ENCODE measurements around the gene FOXK1.
A peak's percentile ranks its signal among the peaks of the same experiment; 100 is the strongest.

Gene FOXK1

DNA sequence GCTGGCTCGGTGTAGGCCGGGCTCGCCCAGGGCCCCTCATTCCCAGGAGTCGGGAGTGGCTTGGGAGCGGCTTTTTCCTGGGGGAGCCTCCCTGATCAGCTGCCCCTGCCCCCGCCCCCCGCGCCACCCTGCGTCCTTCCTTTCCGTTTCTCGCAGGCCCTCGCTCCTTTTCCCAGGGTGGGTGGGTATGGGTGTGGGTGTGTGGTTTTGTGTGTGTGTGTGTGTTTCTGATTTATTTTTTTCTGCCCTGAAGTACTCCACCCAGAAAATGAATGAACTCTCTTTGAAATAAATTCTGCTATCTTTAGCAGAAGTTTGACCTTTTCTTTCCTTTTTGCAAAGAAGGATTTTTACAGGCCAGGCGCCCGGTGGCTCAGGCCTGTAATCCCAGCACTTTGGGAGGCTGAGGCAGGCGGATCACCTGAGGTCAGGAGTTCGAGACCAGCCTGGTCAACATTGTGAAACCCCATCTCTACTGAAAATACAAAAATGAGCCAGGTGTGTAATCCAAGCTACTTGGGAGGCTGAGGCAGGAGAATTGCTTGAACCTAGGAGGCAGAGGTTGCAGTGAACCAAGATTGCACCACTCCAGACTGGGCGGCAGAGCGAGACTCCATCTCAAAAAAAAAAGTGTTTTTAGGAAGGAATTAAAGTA, 63.3 kb downstream of the FOXK1 start:
- DNase-seq (ENCODE audit: low spot score), result no peak

DNA sequence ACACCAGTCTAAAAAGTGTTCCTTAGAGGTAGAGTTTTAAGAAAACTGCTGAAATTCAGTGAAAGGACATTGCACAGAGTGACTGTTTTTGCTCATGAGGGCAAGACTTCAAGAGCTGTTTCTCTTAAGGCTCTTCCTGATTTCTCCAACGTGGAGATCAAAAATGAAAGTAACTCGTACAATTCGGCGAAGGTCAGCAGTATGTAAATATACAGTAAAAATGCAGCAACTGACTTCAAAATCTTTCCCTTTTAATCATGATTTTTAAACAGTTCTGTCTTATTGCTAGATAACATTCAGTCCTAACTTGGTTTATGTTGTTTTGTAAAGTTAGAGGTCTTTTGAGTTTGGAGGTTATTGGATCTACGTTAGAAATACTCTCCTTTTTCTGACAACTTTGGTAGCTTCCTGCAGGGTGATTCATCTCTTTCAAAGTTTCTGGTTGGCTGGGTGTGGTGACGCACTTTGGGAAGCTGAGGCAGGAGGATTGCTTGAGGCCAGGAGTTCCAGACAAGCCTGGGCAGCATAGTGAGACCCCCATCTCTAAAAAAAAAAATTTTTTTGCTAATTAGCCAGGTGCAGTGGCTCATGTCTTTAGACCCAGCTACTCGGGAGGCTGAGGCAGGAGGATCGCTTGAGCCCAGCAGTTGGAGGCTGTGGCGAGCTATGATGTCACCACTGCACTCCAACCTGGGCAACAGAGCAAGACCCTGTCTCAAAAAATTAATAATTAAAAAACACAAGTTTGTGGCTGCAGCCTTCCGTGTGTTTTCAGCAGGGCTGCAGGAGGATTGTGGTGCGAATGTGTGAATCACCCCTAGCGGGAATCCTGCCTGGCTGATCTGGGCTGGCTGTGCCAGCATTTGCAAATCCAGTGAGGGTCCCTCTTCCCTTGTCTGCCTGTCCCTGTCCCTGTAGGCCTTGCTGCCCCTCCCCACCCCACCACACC, 64.2 kb downstream of the FOXK1 start:
- peak; percentile 65 for DNase-seq (ENCODE audit: low spot score)

DNA sequence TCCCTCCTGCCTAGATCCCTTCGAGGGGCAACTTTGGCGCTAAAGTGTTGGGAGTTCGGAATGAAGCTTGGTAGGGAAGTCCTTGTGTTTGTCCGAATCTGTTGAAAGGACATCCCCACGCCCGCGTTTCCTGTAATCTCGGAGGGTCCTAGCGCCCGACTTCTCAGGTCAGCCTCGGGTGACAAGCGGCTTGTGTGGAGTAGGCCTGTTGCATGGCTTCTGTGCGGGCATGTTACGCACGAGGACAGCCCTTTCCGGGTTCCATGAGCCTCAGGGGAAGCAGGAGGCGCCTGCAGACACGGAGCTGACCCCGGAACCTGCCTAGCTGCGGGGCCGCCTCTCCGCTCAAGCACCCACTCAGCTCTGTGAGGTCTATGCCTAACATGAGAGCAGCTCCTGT, 64.9 kb downstream of the FOXK1 start:
- DNase-seq (ENCODE audit: low spot score), result no peak

DNA sequence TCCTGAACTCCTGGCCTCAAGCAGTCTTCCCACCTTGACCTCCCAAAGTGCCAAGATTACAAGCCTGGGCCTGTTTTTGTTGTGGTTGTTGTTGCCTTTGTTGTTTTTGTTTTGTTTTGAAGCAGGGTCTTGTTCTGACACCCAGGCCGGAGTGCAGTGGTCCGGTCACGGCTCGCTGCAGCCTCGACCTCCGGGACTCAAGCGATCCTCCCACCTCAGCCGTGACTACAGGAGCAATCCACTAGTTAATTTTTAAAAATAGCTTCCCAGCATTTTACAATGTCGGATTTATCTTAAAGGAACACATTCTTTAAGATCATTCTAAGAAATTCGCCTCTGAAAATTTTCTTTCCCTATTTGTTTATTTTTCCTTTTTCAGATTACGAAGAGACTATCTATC, 65.7 kb downstream of the FOXK1 start:
- DNase-seq (ENCODE audit: low spot score), result no peak

DNA sequence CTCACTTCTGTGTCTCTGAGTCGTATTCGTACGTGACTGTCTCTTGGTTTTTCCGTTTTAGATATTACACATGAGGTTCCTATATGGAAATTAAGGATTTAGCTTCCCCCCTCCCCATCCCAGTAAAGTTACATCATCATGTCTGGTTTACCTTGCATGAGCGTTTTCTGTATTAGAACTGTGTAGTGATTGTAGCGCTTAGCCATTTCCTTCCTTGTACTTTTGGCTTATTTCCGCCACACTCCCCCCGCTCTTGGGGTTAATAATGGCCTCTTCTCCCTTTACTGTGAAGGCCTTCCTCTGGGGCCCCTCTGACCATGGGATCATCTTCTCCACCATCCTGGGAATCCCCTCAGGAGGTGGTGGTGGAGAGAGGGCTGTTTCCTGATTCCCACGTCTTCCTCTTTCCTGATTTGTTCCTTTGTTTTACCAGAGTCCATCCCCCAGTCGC, 66.2 kb downstream of the FOXK1 start:
- no peak for DNase-seq (ENCODE audit: low spot score)

DNA sequence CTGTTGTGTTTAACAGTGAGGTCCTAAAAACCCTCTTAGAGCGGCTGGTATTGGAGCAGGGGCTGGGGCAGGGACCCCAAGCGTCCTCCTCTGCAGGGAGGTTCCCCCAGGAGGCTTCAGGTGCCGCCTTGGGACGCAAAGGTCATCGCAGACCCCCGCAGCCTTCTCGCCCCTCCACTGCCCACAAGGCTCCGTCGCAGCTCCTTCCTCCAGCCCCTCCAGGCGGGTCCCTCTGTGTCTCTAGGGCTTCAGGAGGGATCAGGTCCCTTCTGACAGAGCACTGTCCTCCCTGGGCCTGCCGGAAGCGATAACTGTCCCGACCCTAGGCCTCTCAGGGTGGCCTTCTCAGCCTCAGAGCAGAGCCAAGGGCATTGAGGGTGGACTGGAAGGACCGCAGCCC, 67.3 kb downstream of the FOXK1 start:
- DNase-seq (ENCODE audit: low spot score), result no peak

DNA sequence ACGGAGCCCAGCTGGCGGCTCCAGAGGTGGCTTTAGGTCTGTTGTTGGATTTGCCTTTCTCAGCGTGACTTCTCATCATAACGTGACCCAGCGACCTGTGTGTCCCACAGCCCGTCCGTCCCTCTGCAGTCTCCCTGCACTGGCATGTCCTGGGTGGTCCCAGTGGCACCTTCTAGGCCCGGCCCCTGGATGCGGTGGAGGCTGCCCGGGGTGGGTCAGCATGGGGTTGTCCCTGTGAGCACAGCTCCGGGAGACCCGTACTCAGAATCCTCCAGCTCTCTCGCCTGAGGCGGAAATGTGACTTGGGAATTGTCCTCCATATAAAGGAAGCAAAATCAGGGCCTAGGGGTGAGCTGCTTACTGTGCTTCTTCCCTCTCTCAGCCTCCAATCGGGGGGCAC, 67.7 kb downstream of the FOXK1 start:
- no peak for DNase-seq (ENCODE audit: low spot score)

DNA sequence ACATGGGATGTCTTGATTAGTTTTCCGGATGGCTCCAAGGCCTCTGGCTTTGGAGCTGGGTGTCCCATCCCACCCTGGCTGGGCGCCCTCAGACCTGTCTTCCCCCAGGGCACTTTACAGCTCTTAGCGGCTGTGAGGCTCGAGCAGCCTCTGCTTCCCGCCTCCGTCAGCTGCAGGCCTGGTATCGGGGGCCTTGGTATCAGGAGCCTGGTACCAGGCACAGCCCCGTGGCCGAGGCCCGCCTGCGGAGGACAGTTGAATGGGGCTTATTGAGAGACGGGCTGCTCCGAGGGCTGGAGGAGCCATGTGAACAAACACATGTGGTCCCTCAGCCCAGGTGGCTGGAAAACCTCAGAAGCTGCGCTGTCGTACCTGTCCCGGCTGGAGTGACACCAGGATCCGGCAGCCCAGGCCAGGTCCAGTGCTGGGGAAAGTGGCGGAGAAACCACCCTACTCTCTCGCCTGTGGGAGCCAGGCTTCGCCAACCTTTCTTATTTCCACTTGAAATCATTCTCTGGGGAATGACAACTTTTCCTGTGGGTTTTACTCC, 69.4 kb downstream of the FOXK1 start:
- peak; percentile 90 for DNase-seq (ENCODE audit: low spot score)

DNA sequence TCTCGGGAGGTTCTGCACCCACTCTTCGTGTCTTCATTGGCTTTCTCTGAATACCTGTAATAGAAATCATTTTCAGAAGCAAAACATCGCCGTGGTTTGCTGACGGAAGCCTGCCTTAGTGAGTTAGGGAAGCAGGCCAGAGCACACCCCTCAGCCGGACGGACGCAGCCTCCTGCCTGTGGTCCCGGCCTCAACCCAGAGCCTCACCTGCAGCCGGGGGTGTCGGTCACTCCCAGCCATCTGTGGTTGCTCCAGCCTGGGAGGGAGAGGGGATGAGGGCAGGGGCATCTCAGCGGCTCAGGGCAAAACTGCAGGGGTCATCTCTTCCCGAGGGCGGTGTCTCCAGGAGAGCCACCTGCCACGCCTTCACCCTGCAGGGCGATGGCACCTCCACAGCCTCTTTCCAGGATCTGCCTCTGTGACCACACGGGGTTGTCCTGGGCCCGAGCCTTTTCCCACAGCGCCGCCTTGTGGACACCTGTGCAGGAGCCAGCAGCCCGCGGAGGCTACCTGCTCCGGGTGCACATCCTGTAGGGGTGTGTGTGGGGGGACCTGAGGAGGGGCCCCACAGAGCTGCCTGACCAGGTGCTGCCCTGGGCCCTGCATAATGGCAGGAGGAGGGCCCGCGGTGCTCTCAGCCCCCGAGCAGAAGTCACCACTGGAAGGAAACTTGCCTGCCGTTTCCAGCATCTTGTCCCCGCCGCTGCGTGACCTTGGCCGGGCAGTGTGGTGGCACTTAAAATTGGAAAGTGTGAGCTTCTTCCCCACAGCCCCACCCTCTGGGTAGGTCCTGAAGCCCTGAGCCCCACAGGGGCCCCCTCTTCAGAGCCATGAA, 71.7 kb downstream of the FOXK1 start:
- DNase-seq (ENCODE audit: low spot score), result peak; percentile 62

DNA sequence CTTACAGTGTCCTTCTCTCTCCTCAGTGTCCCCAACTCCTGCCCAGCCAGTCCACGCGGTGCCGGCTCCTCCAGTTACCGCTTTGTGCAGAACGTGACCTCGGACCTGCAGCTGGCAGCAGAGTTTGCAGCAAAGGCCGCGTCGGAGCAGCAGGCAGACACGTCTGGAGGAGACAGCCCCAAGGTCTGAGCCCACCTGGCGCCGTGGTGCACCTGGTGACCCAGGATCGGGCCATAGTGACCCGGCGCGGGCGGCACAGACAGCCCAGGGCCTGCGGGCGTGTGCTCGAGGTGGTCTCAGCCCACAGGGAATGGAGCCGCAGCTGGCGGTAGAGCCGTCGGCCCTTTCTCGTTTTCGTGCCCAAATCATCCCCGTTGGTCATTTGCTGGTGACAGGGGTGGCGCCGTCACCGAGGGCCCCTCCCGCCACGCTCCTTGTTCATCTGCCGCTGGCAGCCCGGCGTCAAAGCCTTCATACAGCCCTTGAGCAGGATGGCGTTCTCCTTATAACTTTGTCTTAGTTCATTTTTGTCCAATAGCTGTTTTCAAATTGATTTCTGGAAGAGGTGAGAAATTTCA, 72.4 kb downstream of the FOXK1 start:
- no peak for DNase-seq (ENCODE audit: low spot score)

DNA sequence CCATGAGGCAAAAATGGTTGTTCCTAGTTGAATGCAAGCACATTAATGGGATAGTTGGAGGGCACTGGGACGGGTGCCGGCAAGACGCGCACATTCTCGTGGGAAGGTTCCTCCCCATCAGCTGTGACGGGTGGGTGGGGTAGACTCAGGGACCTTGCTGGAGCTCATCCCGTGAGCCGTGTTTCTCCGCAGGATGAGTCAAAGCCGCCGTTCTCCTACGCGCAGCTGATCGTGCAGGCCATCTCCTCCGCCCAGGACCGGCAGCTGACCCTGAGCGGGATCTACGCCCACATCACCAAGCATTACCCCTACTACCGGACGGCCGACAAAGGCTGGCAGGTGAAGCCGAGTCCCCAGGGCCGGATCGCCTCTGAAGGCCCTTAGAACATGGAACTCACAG, 73.0 kb downstream of the FOXK1 start:
- no peak for DNase-seq (ENCODE audit: low spot score)

DNA sequence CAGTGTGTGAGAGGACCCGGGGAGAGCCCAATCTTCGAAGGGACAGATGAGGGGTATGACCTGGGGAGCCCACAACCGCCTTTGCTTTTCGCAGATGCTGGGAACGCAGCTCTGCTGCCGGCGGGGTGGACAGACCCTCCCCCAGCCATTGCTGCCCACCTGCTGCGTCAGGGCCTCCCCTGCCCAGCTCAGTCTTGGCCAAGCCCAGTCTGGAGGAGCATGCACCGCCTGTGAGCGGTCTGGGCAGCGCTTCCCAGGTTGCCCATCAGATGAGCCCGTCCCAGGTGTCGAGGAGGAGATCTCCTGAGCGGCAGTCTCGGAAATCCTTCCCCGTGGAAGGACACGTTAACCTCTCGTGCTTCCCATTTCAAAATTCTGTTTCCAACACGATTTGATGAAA, 76.0 kb downstream of the FOXK1 start:
- no peak for DNase-seq (ENCODE audit: low spot score)

DNA sequence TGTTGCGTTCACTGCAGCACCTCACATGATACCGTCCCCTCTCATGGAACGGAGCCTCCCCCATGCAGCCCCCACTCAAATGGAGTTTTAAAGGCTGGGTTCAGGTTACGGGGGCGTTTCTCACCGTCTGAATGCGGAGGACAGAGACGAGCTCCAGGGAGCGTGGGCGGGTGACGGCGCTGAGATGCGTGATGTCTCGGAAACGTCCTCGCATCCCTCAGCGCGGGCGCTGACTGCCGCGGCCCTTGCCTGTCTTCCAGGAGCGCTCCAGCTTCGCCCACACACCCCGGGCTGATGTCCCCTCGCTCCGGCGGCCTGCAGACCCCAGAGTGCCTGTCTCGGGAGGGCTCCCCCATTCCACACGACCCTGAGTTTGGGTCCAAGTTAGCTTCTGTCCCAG, 76.7 kb downstream of the FOXK1 start:
- DNase-seq (ENCODE audit: low spot score), result no peak

DNA sequence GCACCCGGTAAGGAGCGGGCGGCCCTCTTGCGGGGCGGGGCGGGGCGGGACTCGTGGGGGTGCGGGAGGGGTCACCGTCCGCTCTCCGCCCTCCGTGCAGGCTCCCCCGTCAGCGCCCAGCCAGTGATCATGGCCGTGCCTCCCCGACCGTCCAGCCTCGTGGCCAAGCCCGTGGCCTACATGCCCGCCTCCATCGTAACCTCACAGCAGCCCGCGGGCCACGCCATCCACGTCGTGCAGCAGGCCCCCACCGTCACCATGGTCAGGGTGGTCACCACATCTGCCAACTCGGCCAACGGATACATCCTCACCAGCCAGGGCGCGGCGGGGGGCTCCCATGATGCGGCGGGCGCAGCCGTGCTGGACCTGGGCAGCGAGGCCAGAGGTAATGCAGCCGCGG, 77.1 kb downstream of the FOXK1 start:
- no peak for DNase-seq (ENCODE audit: low spot score)

DNA sequence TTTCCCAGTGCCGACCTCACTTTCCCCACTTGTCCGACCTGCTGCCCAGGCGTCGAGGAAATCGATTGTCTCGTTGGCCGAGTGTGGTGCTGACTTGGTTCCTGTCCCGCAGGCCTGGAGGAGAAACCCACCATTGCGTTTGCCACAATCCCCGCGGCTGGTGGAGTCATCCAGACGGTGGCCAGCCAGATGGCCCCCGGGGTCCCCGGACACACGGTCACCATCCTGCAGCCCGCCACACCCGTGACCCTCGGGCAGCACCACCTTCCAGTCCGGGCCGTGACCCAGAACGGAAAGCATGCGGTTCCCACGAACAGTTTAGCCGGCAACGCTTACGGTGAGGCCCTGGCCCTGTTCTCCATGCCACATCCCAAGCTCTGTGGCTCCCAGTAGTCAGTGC, 78.9 kb downstream of the FOXK1 start:
- no peak for DNase-seq (ENCODE audit: low spot score)

DNA sequence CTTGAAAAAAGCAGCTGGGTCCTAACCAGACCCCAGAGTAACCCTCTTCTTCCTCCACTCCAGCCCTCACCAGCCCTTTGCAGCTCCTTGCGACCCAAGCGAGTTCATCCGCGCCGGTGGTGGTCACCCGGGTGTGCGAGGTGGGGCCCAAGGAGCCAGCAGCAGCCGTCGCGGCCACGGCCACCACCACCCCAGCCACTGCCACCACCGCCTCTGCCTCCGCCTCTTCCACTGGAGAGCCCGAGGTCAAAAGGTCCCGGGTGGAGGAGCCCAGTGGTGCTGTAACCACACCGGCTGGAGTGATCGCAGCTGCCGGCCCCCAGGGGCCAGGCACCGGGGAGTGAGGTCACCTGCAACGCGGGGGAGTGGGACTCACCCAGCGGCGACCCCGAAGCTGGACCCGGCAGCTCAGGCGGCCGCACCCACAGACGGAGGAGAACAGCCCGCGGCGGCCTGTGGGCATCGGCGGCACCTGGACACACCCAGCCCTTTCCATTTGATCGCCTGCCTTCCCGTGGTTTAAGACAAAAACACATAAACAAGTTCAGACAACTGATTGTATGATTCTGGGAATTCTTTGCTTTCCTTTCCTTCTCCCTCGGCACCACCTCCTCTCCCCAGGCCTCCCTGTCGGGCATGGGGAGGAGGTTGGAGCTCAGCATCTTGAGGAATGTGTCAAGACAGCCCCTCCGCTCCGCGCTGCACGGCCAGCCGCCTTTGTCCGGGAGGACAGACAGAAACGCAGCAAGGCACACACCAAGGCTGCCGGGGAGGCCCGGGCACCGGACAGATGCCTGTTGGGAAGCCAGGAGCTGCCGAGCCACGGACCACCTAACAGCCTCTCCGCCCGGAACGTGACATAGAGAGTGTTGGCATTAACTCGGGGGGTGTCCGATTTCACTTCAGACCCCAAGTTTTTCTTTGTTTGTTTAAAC, 80.3 kb downstream of the FOXK1 start:
- no peak for DNase-seq (ENCODE audit: low spot score)

DNA sequence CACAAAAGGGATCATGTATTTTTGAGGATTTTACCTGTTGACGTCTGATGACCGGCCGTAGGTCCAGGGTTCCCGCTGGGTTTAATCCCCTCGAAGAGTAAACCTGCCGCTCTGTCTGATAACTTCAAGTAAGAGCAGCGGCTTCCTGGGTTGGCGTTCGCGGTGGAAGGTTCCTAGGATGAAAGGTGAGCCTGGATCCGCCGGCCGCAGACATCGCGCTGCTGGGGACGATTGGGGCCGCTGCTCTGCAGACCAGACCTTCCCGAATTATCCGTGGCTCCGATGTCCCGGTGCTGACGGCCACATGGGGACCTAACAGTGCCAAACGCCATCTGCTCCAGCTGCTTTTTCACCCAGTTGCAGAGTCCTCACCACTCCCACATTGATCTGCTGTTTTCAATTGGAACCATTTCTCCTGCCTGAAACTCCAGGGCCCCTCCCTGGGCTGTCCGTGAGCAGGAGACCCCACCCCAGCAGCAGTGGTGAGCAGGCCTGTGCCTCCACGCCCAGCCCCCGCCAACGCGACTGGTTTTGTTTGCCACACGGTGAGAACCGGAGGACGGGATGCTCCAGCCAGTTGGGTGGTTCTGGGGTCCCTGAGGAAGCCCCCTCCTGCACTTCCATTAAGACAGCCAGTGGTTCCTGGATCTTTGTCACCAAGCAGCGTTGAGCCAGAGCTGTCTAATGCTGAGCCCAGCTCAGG, 81.1 kb downstream of the FOXK1 start:
- DNase-seq (ENCODE audit: low spot score), result no peak

DNA sequence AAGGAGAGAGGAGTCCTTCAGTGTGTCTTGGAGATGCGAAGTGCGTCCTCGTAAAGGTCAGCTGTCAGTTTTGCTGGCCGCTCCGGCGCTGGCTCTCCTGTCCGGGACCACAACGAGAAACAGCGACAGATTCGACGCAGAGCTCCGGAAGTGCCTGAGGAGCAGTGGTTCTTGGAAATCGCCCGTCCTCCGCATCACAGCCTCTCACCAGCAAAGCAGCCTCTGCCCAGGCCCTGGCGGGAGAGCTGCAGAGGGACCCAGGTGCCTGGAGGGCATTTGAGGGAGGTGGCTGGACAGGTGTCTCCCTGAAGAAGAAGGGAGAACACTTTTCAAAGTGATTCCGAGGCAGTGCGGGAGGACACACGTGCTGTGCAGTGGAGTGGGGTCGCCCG, 81.7 kb downstream of the FOXK1 start:
- no peak for DNase-seq (ENCODE audit: low spot score)

DNA sequence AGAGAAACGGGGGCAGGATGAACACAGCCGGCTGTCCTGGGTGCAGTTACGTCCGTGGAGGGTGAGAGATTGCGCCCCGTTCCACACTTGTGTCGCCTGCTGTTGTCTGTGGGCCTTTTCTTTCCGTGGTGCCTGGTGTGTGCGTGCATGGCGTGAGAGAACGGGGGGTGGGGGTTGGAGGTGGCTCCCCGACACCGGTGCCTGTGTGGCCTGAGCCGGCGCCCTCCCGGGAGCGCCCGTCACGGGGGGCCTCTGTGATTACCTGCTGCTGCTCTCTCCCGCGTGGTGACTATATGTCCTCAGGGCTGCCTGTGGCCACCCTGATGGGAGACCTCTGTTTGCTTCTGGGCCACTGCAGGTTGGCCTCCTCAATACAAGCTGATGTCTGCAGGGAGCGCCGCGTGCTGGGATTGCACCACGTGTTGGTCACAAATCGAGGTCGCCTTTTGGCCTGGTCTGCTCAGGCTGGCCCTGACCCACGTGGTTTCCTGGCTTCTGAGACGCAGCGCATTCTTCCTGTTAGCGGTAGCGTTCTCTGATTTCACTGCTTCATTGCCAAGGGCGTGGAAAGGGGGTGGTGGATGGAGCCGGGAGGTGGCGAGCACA, 82.4 kb downstream of the FOXK1 start:
- DNase-seq (ENCODE audit: low spot score), result no peak
